ENCODE measurements around the gene INAFM2. TPM values are rescaled to one million over a fixed set of nuclear protein-coding genes. Genes with fewer than 3 reads are reported as not detected.
A peak's percentile ranks its signal among the peaks of the same experiment; 100 is the strongest.

INAFM2 gene
- total and polyA plus RNA-seq, 2 donors = 11.3 to 24.5 TPM

GRCh38 chr15:40354408-40355171 lies 31.1 kb downstream of the INAFM2 start:
- DNase-seq (ENCODE audit: extremely low spot score) = no peak
- no peak overlapping the region for H3K27ac ChIP-seq (ENCODE audit: low read depth)

GRCh38 chr15:40355976-40356585 lies 32.6 kb downstream of the INAFM2 start:
- DNase-seq (ENCODE audit: extremely low spot score) = no peak
- Histone ChIP-seq H3K4me1 (ENCODE audit: insufficient read depth) (no peaks in the 10 kb centered on the region), H3K4me3 (ENCODE audit: low read depth, low read length) (no peak overlapping the region), H3K27ac (ENCODE audit: low read depth) (no peak overlapping the region), H3K36me3 (ENCODE audit: insufficient read depth) (no peaks in the 10 kb centered on the region)
- 89% methylated on average over 5 of the region's 5 CpGs for WGBS

More at GRCh38 chr15:40354408-40355171, 31.1 kb downstream of the INAFM2 start:
- WGBS = 36% methylated on average over 9 of the region's 9 CpGs
- Histone ChIP-seq H3K36me3 (ENCODE audit: insufficient read depth) (no peaks in the 10 kb centered on the region), H3K4me1 (ENCODE audit: insufficient read depth) (no peaks in the 10 kb centered on the region), H3K4me3 (ENCODE audit: low read depth, low read length) (no peak overlapping the region)

- Histone ChIP-seq H3K4me1 (ENCODE audit: insufficient read depth) (no peaks in the 10 kb centered on the region), H3K27ac (ENCODE audit: low read depth) (no peak overlapping the region), H3K36me3 (ENCODE audit: insufficient read depth) (no peaks in the 10 kb centered on the region), H3K4me3 (ENCODE audit: low read depth, low read length) (no peak overlapping the region)
- 76% methylated on average over 1 of the region's 1 CpG for WGBS
- no peak for DNase-seq (ENCODE audit: extremely low spot score)
Observed at GRCh38 chr15:40357246-40357645, 33.8 kb downstream of the INAFM2 start.

- H3K36me3 ChIP-seq (ENCODE audit: insufficient read depth) = no peaks in the 10 kb centered on the region
Observed at GRCh38 chr15:40357723-40358470, 34.4 kb downstream of the INAFM2 start, which contains the start of gene DISP2. Gene DISP2 (plus strand): TSS chr15:40358219. CDS start chr15:40358322, 103 bp downstream.

GRCh38 chr15:40358471-40359353 lies 35.2 kb downstream of the INAFM2 start:
- Histone ChIP-seq H3K27ac (ENCODE audit: low read depth) (no peak overlapping the region), H3K4me3 (ENCODE audit: low read depth, low read length) (peak overlapping the region; percentile 52), H3K4me1 (ENCODE audit: insufficient read depth) (no peaks in the 10 kb centered on the region), H3K36me3 (ENCODE audit: insufficient read depth) (no peaks in the 10 kb centered on the region)
- WGBS = 11% methylated on average over 31 of the region's 31 CpGs
- no peak for DNase-seq (ENCODE audit: extremely low spot score)

More at GRCh38 chr15:40357723-40358470, 34.4 kb downstream of the INAFM2 start, which contains the start of gene DISP2:
- H3K4me1 ChIP-seq (ENCODE audit: insufficient read depth) = no peaks in the 10 kb centered on the region
- WGBS = 3% methylated on average over 82 of the region's 82 CpGs
- peak within 1 kb of the TSS; percentile 52 for H3K4me3 ChIP-seq (ENCODE audit: low read depth, low read length)
- DNase-seq (ENCODE audit: extremely low spot score) = no peak
- H3K27ac ChIP-seq (ENCODE audit: low read depth) = no peak within 1 kb of the TSS

- no peak for DNase-seq (ENCODE audit: extremely low spot score)
- Histone ChIP-seq H3K4me3 (ENCODE audit: low read depth, low read length) (no peak overlapping the region), H3K27ac (ENCODE audit: low read depth) (no peak overlapping the region), H3K4me1 (ENCODE audit: insufficient read depth) (no peaks in the 10 kb centered on the region), H3K36me3 (ENCODE audit: insufficient read depth) (no peaks in the 10 kb centered on the region)
- WGBS = 91% methylated on average over 4 of the region's 4 CpGs
Observed at GRCh38 chr15:40360015-40360414, 36.5 kb downstream of the INAFM2 start.

GRCh38 chr15:40361640-40362039 lies 38.1 kb downstream of the INAFM2 start:
- Histone ChIP-seq H3K4me1 (ENCODE audit: insufficient read depth) (no peaks in the 10 kb centered on the region), H3K4me3 (ENCODE audit: low read depth, low read length) (no peak overlapping the region), H3K27ac (ENCODE audit: low read depth) (no peak overlapping the region), H3K36me3 (ENCODE audit: insufficient read depth) (no peaks in the 10 kb centered on the region)
- 82% methylated on average over 2 of the region's 2 CpGs for WGBS
- no peak for DNase-seq (ENCODE audit: extremely low spot score)

GRCh38 chr15:40363611-40364010 lies 40.1 kb downstream of the INAFM2 start:
- Histone ChIP-seq H3K27ac (ENCODE audit: low read depth) (no peak overlapping the region), H3K4me3 (ENCODE audit: low read depth, low read length) (no peak overlapping the region), H3K4me1 (ENCODE audit: insufficient read depth) (no peaks in the 10 kb centered on the region), H3K36me3 (ENCODE audit: insufficient read depth) (no peaks in the 10 kb centered on the region)
- no peak for DNase-seq (ENCODE audit: extremely low spot score)
- 69% methylated on average over 8 of the region's 8 CpGs for WGBS

GRCh38 chr15:40364251-40364650 lies 40.8 kb downstream of the INAFM2 start:
- Histone ChIP-seq H3K4me3 (ENCODE audit: low read depth, low read length) (no peak overlapping the region), H3K27ac (ENCODE audit: low read depth) (no peak overlapping the region), H3K4me1 (ENCODE audit: insufficient read depth) (no peaks in the 10 kb centered on the region), H3K36me3 (ENCODE audit: insufficient read depth) (no peaks in the 10 kb centered on the region)
- WGBS = 66% methylated on average over 6 of the region's 6 CpGs
- no peak for DNase-seq (ENCODE audit: extremely low spot score)

GRCh38 chr15:40365016-40365415 lies 41.5 kb downstream of the INAFM2 start:
- Histone ChIP-seq H3K27ac (ENCODE audit: low read depth) (no peak overlapping the region), H3K4me1 (ENCODE audit: insufficient read depth) (no peaks in the 10 kb centered on the region), H3K36me3 (ENCODE audit: insufficient read depth) (no peaks in the 10 kb centered on the region), H3K4me3 (ENCODE audit: low read depth, low read length) (no peak overlapping the region)
- no peak for DNase-seq (ENCODE audit: extremely low spot score)
- 88% methylated on average over 5 of the region's 5 CpGs for WGBS

GRCh38 chr15:40365624-40366456 lies 42.3 kb downstream of the INAFM2 start:
- WGBS = 85% methylated on average over 11 of the region's 11 CpGs
- no peak overlapping the region for H3K27ac ChIP-seq (ENCODE audit: low read depth)
- H3K4me3 ChIP-seq (ENCODE audit: low read depth, low read length) = no peak overlapping the region

More at GRCh38 chr15:40365624-40366456, 42.3 kb downstream of the INAFM2 start:
- Histone ChIP-seq H3K4me1 (ENCODE audit: insufficient read depth) (no peaks in the 10 kb centered on the region), H3K36me3 (ENCODE audit: insufficient read depth) (no peaks in the 10 kb centered on the region)
- no peak for DNase-seq (ENCODE audit: extremely low spot score)
